Dendritic cell treated with granulocyte-macrophage colony-stimulating factor and Interleukin-4, amounts not matched to agents 40 ng/mL and 50 ng/mL, for 4 days (primary cell): Measurements from ENCODE around the gene MRI1.
"Not testable (repeated sequence)": the region's sequence is repeated elsewhere in the genome, so short reads cannot be mapped to it uniquely, and the experiment has no call there.

Experiments used
- H3K27ac Mint-ChIP-seq: one replicate; pipeline ENCODE4 v1.8.0; 2022; ENCODE audit warnings: mild to moderate bottlenecking, mixed read lengths
- H3K27me3 Mint-ChIP-seq: one replicate; pipeline ENCODE4 v1.8.0; 2022; ENCODE audit warnings: mild to moderate bottlenecking, mixed read lengths
- H3K36me3 Mint-ChIP-seq: one replicate; pipeline ENCODE4 v1.8.0; 2022; ENCODE audit warnings: low read depth, mixed read lengths
- H3K4me1 Mint-ChIP-seq: one replicate; pipeline ENCODE4 v1.8.0; 2022; ENCODE audit warnings: low read depth, mixed read lengths
- H3K4me3 Mint-ChIP-seq: one replicate; pipeline ENCODE4 v1.8.0; 2022; ENCODE audit warnings: mild to moderate bottlenecking, moderate library complexity, mixed read lengths
- H3K9me3 Mint-ChIP-seq: one replicate; pipeline ENCODE4 v1.8.0; 2022; ENCODE audit warnings: mixed read lengths
- intact Hi-C: fragments of 100-400 bp; cut with micrococcal nuclease; formaldehyde crosslinking; loops from one replicate; pipeline ENCODE4 v1.15.0; 2022

MRI1 gene

DNA sequence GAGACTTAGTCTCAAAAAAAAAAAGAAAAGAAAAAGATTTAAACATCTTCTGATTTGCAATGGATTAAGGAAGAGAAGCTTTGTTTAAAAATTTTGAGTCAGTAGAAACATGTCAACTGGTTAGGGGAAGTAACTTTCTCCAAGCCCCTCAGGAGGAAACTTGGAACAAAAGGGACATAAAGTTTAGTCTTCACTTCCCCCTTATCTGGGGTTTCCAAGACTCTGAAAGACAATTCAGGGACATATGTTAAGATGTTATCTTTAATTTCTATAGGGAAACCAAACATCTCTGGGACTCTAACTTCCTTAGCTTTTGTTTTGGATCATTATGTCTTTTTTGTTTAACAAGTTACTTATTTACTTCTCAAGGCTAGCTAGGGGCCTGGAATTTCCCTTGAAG, 20.1 kb upstream of the MRI1 start:
- Mint-ChIP-seq H3K4me1 (peaks cover 49% of the 10 kb centered on the region), H3K4me3 (no peak overlapping the region), H3K27me3 (no peaks in the 10 kb centered on the region), H3K36me3 (peaks cover 6% of the 10 kb centered on the region), H3K27ac (peak overlapping the region; percentile 76), H3K9me3 (no peaks in the 10 kb centered on the region)
- intact Hi-C loops, result no loop called here

DNA sequence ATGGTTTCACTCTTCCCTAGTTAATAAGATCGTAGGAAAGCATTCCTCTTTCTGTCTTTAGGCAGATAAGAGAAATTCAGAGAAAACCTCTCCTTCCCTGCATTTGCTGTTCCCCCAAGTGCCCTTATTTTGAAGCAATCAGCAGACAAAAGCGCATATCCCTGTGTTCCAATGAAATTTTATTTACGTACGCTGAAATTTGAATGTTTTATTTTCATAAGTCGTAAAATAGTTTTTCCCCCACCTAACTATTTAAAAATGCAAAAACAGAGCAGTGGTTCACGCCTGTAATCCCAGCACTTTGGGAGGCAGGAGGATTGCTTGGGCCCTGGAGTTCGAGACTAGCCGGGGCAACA, 17.2 kb upstream of the MRI1 start:
- H3K9me3 Mint-ChIP-seq, result no peaks in the 10 kb centered on the region
- no peaks in the 10 kb centered on the region for H3K27me3 Mint-ChIP-seq
- peaks cover 55% of the 10 kb centered on the region for H3K4me1 Mint-ChIP-seq
- peaks cover 30% of the 10 kb centered on the region for H3K36me3 Mint-ChIP-seq
- peak overlapping the region; percentile 86 for H3K4me3 Mint-ChIP-seq
- peak overlapping the region; percentile 88 for H3K27ac Mint-ChIP-seq
- intact Hi-C loops, result loop anchor here (2.0 kb wide), 1 partner anchor 16 kb away; no protein-coding TSS in a partner anchor

DNA sequence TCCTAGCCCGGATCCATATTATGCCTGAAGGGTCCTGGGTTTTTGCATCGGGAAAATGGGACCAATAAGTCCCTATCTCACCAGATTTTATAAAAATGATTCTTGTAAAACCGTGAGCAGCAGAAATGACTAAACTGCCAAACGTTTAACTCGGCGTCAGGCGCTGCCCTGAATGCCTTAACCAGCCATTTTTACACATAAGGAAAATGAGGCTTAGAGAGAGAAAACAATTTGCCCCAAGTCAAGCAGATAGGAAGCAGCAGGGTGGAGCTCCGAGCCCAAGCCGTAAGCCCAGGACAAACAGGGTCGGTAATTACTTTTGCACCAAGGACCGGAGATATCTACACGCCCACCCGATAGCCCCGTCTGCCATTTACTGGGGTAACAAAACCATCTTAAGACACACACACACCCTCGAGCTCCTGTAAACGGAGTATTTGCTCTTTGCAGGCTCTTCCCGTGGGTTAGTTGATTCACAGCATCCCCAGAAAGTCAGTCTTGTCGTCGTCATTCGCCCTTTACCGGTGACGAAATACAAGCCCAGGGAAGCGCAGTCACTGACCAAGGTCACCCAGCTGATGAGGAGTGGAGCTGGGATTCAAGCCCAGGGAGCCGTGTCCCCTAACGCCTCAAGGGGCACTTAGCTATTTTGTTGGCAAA, 16.0 kb upstream of the MRI1 start:
- no peaks in the 10 kb centered on the region for H3K27me3 Mint-ChIP-seq
- intact Hi-C loops, result no loop called here
- H3K27ac Mint-ChIP-seq, result peak overlapping the region; percentile 88
- no peaks in the 10 kb centered on the region for H3K9me3 Mint-ChIP-seq
- H3K4me1 Mint-ChIP-seq, result peaks cover 53% of the 10 kb centered on the region
- H3K36me3 Mint-ChIP-seq, result peaks cover 42% of the 10 kb centered on the region
- H3K4me3 Mint-ChIP-seq, result peak overlapping the region; percentile 86

DNA sequence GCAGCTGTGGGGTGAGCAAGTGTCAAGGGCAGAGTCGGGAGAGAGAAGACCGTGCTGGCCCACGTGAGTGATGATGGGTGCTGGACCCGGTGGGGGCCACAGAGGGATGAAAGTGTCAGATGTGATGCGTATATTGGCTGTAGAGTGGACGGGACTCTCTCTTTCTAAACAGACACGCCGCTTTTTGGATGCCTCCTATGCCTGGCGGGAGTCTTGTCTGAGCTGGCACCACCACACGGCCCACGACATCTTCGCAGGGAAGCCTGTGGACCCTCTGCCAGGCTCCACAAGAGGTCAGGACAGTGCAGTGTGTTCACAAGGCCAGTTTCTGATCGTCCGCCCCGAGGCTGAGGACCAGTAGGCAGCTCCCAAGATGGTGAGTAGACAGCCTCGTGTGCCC, 12.9 kb upstream of the MRI1 start:
- intact Hi-C loops, result no loop called here
- H3K4me3 Mint-ChIP-seq, result no peak overlapping the region
- H3K27ac Mint-ChIP-seq, result no peak overlapping the region
- H3K36me3 Mint-ChIP-seq, result peaks cover 73% of the 10 kb centered on the region
- H3K4me1 Mint-ChIP-seq, result peaks cover 59% of the 10 kb centered on the region
- H3K9me3 Mint-ChIP-seq, result no peaks in the 10 kb centered on the region
- no peaks in the 10 kb centered on the region for H3K27me3 Mint-ChIP-seq

DNA sequence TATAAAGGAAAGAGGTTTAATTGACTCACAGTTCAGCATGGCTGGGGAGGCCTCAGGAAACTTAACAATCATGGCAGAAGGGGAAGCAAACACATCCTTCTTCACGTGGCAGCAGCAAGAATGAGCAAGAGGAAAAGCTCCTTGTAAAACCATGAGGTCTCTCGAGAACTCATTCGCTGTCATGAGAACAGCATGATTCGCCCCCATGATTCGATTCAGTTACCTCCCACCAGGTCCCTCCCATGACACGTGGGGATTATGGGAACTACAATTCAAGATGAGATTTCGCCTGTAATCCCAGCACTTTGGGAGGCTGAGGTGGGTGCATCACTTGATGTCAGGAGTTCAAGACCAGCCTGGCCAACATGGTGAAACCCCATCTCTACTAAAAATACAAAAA, 10.7 kb upstream of the MRI1 start:
- Mint-ChIP-seq H3K36me3 (peaks cover 89% of the 10 kb centered on the region), H3K4me1 (peaks cover 45% of the 10 kb centered on the region)
- intact Hi-C loops, H3K27ac Mint-ChIP-seq, H3K27me3 Mint-ChIP-seq, H3K4me3 Mint-ChIP-seq, H3K9me3 Mint-ChIP-seq: not testable (repeated sequence)

DNA sequence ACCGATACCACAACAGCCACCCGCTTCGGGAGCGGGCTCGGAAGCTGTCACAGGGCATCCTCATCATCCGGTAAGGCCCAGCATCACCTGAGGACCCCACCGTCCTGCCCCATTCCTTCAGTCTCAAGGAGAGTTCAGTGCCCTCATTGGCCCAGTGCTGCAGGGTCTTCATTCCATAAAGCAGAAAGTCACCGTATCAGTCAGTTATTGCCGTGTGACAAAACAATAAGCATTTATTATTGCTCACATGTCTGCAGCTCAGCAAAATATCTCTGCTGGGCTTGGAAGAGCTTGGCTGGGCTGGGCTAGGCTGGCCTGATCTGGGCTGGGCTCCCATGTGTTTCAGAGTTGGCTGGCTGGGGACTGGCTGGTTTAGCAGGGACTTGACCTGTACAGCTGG, 8.1 kb upstream of the MRI1 start:
- peaks cover 27% of the 10 kb centered on the region for H3K4me1 Mint-ChIP-seq
- H3K36me3 Mint-ChIP-seq, result peaks cover 100% of the 10 kb centered on the region
- no peaks in the 10 kb centered on the region for H3K27me3 Mint-ChIP-seq
- H3K4me3 Mint-ChIP-seq, result no peak overlapping the region
- H3K9me3 Mint-ChIP-seq, result no peaks in the 10 kb centered on the region
- intact Hi-C loops, result no loop called here
- H3K27ac Mint-ChIP-seq, result no peak overlapping the region

DNA sequence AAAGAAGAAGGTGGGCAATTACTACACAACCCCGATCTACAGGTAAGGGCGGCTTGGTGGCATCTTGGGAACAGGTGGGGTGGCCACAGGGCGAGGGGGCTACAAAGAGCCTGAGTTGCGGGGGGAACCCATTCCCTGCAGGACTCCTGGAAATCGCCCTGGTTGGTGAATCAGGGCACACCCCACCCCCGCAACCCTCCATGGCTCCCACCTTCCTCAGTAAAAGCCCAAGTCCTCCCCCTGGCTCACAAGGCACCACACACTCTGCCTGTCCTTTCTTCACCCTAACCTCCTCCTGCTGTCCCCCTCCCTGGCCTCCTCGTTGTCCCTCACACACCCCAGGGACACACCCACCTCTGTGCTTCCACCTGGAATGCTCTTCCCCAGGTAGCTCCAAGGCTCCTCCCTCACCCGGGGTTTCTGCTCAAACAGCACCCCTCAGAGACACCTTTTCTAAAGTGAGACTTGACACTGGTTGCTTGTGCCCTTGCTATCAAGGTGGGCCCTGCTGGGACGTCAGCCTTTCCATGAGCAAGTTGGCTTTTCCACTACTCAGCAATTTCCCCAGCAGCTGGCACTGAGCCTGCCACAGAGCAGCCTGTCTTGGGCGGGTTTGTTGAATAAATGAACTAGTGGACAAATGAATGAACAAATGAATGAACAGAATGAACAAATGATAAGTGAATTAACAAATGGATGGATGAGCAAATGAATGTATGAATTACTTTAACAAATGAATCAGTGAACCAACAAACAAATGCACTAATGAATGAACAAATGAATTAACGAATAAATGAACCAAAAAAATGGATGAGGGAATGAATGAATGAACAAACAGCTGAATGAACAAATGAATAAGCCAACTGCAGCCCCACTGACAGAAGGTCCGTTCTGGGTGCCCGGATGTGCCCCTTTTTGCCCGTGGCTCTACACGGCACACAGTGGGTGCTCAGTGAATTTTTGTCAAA, 6.2 kb upstream of the MRI1 start:
- Mint-ChIP-seq H3K4me1 (peaks cover 19% of the 10 kb centered on the region), H3K9me3 (no peaks in the 10 kb centered on the region), H3K27ac (no peak overlapping the region), H3K27me3 (no peaks in the 10 kb centered on the region), H3K4me3 (no peak overlapping the region), H3K36me3 (peaks cover 100% of the 10 kb centered on the region)
- intact Hi-C loops, result no loop called here

DNA sequence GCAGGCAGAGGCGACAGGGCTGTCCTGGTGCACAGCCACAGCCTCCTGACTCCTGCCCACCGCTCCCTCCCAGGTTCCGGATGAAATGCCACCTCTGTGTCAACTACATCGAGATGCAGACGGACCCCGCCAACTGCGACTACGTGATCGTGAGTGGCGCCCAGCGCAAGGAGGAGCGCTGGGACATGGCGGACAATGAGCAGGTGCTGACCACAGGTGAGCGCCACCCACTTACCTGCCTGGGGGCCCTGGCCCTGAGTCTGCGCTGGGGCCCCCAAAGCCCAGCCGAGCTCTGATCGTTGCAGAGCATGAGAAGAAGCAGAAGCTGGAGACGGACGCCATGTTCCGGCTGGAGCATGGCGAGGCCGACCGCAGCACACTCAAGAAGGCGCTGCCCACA, 5.5 kb upstream of the MRI1 start:
- H3K27me3 Mint-ChIP-seq, result no peaks in the 10 kb centered on the region
- no peak overlapping the region for H3K4me3 Mint-ChIP-seq
- no peaks in the 10 kb centered on the region for H3K9me3 Mint-ChIP-seq
- intact Hi-C loops, result no loop called here
- peaks cover 17% of the 10 kb centered on the region for H3K4me1 Mint-ChIP-seq
- no peak overlapping the region for H3K27ac Mint-ChIP-seq
- H3K36me3 Mint-ChIP-seq, result peaks cover 100% of the 10 kb centered on the region

DNA sequence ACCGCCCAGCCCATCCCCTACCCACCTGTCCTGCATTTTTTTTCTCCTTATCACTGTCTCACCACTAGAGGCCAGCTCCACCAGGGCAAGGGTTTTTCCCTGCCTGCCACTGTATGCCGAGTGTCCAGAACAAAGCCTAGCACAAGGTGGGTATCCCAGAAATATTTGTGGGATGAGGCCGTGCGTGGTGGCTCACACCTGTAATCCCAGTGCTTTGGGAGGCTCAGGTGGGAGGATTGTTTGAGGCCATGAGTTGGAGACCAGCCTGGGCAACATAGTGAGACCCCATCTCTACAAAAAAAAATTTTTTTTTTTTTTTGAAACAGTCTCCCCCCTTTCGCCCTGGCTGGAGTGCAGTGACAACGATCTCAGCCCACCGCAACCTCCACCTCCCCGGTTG, 2.9 kb upstream of the MRI1 start:
- no peak overlapping the region for H3K4me3 Mint-ChIP-seq
- peaks cover 89% of the 10 kb centered on the region for H3K36me3 Mint-ChIP-seq
- H3K9me3 Mint-ChIP-seq, result no peaks in the 10 kb centered on the region
- peaks cover 24% of the 10 kb centered on the region for H3K4me1 Mint-ChIP-seq
- H3K27ac Mint-ChIP-seq, result no peak overlapping the region
- no peaks in the 10 kb centered on the region for H3K27me3 Mint-ChIP-seq
- intact Hi-C loops, result no loop called here

DNA sequence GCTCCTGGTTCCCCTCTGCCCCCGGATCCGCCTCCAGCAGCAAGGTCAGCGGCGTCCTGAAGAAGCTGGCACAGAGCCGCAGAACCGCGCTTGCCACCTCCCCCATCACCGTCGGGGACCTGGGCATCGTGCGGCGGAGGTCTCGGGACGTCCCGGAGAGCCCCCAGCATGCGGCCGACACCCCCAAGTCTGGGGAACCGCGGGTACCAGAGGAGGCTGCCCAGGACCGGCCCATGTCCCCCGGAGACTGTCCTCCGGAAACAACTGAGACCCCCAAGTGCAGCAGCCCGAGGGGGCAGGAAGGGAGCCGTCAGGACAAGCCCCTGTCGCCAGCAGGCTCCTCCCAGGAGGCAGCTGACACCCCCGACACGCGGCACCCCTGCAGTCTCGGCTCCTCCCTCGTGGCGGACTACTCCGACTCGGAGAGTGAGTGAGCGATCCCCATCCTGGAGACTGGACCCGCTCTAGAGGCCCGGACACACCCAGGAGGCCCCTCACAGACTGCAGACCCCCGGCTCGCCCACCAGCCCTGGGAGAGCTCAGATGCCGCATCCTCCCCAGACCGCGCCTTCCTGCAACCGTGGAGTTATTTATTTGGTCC, 1.6 kb upstream of the MRI1 start:
- peaks cover 79% of the 10 kb centered on the region for H3K36me3 Mint-ChIP-seq
- H3K27ac Mint-ChIP-seq, result no peak overlapping the region
- H3K27me3 Mint-ChIP-seq, result no peaks in the 10 kb centered on the region
- no peaks in the 10 kb centered on the region for H3K9me3 Mint-ChIP-seq
- peaks cover 25% of the 10 kb centered on the region for H3K4me1 Mint-ChIP-seq
- intact Hi-C loops, result no loop called here
- H3K4me3 Mint-ChIP-seq, result no peak overlapping the region

DNA sequence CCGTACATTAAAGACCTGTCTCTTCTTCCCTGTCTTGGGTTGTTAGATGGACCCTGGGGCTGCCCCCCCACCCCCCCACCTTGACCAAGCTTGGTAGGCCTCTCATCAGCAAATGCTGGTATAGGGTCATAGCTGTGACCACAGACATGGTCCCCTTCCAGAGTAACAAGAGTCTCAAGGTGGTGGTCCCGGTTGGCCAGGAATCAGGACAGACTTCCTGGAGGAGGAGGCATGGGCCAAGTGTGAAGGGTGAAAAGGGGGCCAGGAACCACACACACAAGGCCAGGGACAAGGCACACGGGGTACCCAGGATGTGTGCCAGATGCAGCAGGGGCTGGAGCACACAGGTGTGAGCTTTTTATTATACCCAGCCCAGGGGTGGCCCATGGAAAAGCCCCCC, 1.1 kb upstream of the MRI1 start:
- Mint-ChIP-seq H3K4me3 (no peak overlapping the region), H3K27me3 (no peaks in the 10 kb centered on the region), H3K27ac (peak overlapping the region; percentile 42), H3K9me3 (no peaks in the 10 kb centered on the region), H3K36me3 (peaks cover 79% of the 10 kb centered on the region), H3K4me1 (peaks cover 25% of the 10 kb centered on the region)
- intact Hi-C loops, result no loop called here

DNA sequence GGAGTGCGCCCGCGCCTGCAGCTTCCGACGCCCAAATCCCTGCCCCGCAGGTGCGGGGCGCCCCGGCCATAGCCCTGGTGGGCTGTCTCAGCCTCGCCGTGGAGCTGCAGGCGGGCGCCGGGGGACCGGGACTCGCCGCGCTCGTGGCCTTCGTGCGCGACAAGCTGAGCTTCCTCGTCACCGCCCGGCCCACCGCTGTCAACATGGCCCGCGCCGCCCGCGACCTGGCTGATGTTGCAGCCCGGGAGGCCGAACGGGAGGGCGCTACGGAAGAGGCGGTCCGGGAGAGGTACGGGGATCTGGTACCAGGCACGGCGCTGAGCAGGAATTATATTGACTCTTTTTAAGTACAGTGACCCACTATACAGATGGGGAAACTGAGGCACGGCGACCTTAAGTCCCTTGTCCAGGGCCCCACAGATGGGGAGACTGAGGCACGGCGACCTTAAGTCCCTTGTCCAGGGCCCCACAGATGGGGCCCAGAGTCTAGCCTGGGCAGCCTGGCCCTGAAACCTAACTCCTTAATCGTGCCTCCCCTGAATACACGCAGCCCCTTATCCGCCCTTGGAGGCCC, 586 bp downstream of the MRI1 start:
- peaks cover 79% of the 10 kb centered on the region for H3K36me3 Mint-ChIP-seq
- H3K9me3 Mint-ChIP-seq, result no peaks in the 10 kb centered on the region
- H3K27me3 Mint-ChIP-seq, result no peaks in the 10 kb centered on the region
- intact Hi-C loops, result no loop called here
- H3K4me3 Mint-ChIP-seq, result peak overlapping the region; percentile 73
- peaks cover 25% of the 10 kb centered on the region for H3K4me1 Mint-ChIP-seq
- H3K27ac Mint-ChIP-seq, result peak overlapping the region; percentile 42

DNA sequence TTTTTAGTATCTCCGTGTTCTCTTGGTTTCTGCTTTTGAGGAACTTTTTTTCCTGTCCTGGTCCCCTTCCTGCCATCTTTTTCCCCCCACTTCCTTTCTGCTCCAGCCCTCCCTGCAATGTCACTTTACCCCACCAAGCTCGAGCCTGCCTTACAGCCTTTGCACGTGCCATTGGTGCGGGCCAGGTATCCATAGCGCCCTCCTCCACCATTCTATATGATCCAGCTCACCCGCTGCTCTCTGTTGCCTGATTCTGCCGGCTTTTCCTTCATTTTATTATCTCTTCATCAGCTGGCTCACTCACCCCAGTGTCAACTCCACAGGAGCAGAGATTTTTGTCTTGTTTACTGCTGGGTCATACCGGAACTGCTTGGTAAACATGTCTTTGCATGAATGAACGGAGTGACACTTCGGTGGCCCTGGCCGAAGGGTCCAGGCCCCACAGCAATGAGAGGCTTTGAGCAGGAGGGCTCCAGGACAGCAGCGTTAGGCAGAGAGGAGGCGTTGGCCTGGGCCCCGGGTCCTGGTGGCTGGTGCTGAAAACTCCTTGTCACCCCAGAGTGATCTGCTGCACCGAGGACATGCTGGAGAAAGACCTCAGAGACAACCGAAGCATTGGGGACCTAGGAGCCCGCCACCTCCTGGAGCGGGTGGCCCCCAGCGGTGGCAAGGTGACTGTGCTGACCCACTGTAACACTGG, 1.2 kb downstream of the MRI1 start:
- H3K36me3 Mint-ChIP-seq, result peaks cover 79% of the 10 kb centered on the region
- intact Hi-C loops, result no loop called here

More for the DNA sequence above, 1.2 kb downstream of the MRI1 start:
- Mint-ChIP-seq H3K4me3 (peak overlapping the region; percentile 73), H3K4me1 (peaks cover 25% of the 10 kb centered on the region), H3K27me3 (no peaks in the 10 kb centered on the region), H3K9me3 (no peaks in the 10 kb centered on the region), H3K27ac (peak overlapping the region; percentile 42)
